Fibroblast of villous mesenchyme (primary cell): ENCODE data around the gene MAFB. TPM values are rescaled to one million over a fixed set of nuclear protein-coding genes. Genes with fewer than 3 reads are reported as not detected.

Experiments used
- DNase-seq: peaks from one replicate; pipeline ENCODE4 v3.0.0-alpha.2; 2010; ENCODE audit warnings: low read depth
- H3K4me3 ChIP-seq: 2 replicates; pipeline ENCODE4 v1.5.1; 2011; ENCODE audit warnings: low read depth, mild to moderate bottlenecking, low read length
- total RNA-seq: library from RNA; depleted of rRNA; stranded (reverse); fragments of >200 nt; gene quantifications from 2 replicates; pipeline ENCODE4 v1.2.3, GENCODE V29; 2012
- TF ChIP-seq, protein P1 (sequence below): IDR thresholded peaks from 2 replicates; pipeline ENCODE4 v1.5.1; 2012; ENCODE audit warnings: low read depth, mild to moderate bottlenecking, low read length; ENCODE audit not compliant: insufficient read depth

The MAFB gene
- total RNA-seq, 1 donor, result 0.43 TPM

DNA sequence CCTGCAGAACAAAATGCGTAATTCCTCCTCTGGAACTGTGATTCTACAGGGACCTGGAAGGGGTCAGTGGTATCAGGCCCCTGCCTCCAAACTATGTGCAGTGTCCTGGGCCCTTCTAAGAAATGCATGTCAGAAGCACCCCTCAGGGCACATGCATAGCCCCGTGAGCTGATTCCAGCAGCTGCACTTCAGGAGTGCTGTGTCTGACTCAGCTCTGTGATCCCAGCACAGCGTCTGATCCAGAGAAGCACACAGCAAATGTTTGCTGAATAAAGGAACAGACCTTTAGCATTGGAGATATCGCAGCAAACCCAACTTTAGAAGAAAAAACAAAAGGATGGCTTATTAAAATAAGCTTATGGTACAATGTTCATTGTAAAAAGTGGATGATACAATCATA lies 15.8 kb upstream of the MAFB start:
- no peak for DNase-seq
- H3K4me3 ChIP-seq, result no peak overlapping the region
- TF ChIP-seq, protein P1, sequence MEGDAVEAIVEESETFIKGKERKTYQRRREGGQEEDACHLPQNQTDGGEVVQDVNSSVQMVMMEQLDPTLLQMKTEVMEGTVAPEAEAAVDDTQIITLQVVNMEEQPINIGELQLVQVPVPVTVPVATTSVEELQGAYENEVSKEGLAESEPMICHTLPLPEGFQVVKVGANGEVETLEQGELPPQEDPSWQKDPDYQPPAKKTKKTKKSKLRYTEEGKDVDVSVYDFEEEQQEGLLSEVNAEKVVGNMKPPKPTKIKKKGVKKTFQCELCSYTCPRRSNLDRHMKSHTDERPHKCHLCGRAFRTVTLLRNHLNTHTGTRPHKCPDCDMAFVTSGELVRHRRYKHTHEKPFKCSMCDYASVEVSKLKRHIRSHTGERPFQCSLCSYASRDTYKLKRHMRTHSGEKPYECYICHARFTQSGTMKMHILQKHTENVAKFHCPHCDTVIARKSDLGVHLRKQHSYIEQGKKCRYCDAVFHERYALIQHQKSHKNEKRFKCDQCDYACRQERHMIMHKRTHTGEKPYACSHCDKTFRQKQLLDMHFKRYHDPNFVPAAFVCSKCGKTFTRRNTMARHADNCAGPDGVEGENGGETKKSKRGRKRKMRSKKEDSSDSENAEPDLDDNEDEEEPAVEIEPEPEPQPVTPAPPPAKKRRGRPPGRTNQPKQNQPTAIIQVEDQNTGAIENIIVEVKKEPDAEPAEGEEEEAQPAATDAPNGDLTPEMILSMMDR, result no peak

DNA sequence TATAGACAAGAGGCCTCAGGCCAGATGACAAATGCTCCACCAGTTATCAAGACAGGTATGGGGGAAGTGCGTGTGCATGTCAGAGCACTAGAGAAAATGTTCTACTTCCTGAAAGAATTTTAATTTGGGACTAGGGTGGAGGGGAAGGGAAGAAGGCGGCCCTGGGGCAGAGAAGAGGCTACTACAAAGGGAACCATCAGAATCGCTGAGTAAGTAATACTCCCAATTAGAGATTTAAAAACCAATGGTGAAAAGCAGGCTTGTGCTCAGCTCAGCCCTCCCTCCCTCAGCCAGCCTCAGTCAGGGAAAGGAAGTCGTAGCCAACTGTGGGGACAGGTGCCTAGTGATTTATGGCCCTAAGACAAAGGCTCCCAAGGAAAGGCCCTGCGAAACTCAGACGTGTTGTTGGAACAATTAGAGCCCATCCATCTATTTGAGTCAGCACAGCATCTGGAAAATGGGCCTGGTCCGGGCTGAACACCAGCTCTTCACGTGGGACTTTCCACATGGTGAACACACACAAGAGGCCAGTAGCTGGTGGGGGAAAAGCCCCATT lies 15.0 kb upstream of the MAFB start:
- TF ChIP-seq, protein P1, result no peak
- H3K4me3 ChIP-seq, result no peak overlapping the region
- DNase-seq, result no peak

DNA sequence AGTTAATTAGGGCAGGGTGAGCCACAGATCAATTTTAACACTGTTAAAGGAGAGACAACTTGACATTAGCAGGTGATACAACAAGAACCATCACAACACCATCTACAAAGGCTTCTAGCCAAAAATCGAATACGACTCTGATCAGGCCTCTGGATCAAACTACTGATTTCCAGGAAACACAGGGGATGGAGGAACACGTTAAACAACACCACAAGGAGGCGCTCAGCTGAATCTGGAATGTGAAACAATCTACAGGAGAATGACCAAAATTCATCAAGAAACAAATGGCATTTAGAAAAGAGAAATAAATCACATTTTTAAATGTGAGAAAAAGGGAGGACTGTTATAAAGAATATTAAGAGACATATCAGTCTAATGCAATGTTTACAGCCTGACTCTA lies 13.5 kb upstream of the MAFB start:
- H3K4me3 ChIP-seq, result no peak overlapping the region
- DNase-seq, result no peak
- TF ChIP-seq, protein P1, result peak; percentile 13

DNA sequence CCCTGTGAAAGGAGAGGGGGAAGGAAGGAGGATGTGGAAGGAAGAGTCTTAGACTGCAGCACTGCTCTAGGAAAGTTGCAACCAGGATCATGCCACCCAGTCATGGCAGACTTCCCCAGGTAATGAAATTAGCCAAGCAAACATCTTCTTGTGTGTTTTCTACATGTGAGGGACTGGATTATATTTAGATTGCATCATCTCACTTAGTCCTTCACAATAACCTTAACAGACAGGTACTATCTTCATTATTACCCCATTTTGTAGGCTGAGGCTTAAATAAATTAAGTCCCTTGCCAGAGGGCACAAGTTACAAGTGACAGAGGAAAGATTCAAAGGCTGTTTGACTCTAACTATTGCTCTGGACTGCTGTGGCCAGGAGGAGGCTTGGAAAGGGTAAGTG lies 9.7 kb upstream of the MAFB start:
- no peak overlapping the region for H3K4me3 ChIP-seq
- TF ChIP-seq, protein P1, result no peak
- no peak for DNase-seq

DNA sequence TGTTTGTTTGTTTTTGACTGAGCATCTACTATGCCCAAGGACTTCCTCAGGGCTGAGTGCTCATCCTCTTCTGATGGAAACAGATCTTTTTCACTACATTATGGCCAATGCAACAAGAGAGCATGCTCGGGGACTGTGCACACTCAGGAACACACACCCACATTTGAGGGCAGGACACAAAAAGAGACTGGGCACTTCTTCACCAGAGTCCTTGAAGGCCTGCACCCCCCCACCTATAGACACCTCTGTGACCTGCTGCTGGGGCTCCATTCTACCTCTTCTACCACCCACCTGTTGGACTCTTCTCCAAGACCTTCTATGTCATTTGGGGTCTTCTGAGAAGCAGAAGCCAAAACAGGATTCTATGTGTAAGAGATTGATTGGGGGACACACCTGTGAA lies 9.2 kb upstream of the MAFB start:
- TF ChIP-seq, protein P1, result no peak

DNA sequence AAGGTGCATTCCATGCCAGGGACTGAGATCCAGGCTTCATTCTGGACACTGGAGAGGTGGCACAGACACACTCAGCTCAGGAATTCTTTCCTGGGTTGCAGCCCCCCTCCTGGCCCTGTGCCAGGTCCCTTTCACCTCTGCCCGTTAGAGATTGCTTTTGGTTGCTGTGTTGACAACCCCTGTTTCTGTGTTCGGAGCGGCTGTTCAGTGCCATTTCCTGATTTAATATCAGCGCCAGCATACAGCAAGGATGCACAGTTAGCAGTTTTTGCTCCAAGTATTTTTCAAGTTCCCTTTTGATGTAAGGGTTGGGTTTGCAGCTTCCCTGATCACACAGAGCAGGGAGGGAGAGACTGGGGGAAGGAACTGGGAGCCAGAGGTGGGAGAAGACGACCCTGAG lies 8.5 kb upstream of the MAFB start:
- no peak for DNase-seq
- TF ChIP-seq, protein P1, result no peak
- H3K4me3 ChIP-seq, result no peak overlapping the region

More for the DNA sequence above, 9.2 kb upstream of the MAFB start:
- no peak overlapping the region for H3K4me3 ChIP-seq
- DNase-seq, result no peak

DNA sequence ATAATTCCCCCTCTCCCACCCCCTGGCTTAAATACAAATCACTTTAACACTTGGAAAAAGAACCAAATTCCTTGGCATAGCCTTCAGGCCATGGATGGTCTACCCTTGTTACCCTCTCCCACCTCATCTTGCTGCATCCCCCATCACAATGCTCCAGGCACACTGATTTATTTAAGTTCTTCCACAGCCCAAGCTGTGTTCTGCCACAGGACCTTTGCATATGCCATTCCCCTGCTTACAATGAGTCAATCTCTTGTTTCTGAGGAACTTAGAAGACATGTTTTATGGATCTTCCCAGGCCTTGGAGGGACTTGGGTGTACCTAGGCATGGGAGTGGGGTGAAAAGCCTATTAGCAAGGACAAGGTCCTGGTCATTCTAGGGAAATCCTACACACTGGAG lies 6.2 kb upstream of the MAFB start:
- DNase-seq, result no peak
- TF ChIP-seq, protein P1, result no peak
- H3K4me3 ChIP-seq, result no peak overlapping the region
